H1 (cell line): ENCODE results near the gene GFRA4. TPM values are rescaled to one million over a fixed set of nuclear protein-coding genes. Genes with fewer than 3 reads are reported as not detected.

Experiments used
- CTCF ChIA-PET: fragments of 300-600 bp; sonication (Branson Sonifier 250); formaldehyde crosslinking; loops from one replicate; lab custom pipeline; 2021; ENCODE audit not compliant: partially characterized antibody; lab: Charles Lee
- POLR2A ChIA-PET: fragments of 300-600 bp; sonication (Branson Sonifier 250); formaldehyde crosslinking; loops from one replicate; lab custom pipeline; 2021; ENCODE audit warnings: inconsistent platforms; ENCODE audit not compliant: partially characterized antibody; lab: Charles Lee
- DNase-seq, 2 experiments: peaks; one replicate each; pipeline versions ENCODE4 v3.0.0 to v3.0.0-alpha.2; 2010 to 2022; ENCODE audit warnings: low spot score in 2 of 2, low read depth in 1 of 2, mixed read lengths in 1 of 2
- FAIRE-seq: peaks from 2 replicates; lab custom pipeline; 2011; peaks lifted over from hg19 to GRCh38; lab: Jason Lieb, UNC
- H2AFZ ChIP-seq: 2 replicates; pipeline ENCODE4 v1.8.1; 2012; ENCODE audit warnings: low read length, inconsistent platforms
- H2AK5ac ChIP-seq: 2 replicates; pipeline ENCODE4 v1.6.1; 2013; ENCODE audit warnings: low read depth, low read length
- H2BK120ac ChIP-seq: replicated peaks from 2 replicates; pipeline ENCODE3; 2013; ENCODE audit warnings: low read depth, low read length, inconsistent platforms
- H2BK12ac ChIP-seq: 2 replicates; pipeline ENCODE4 v1.6.1; 2013; ENCODE audit warnings: low read depth, low read length
- H2BK15ac ChIP-seq: 2 replicates; pipeline ENCODE4 v1.6.1; 2013; ENCODE audit warnings: low read length
- H2BK20ac ChIP-seq: 2 replicates; pipeline ENCODE4 v1.6.1; 2013; ENCODE audit warnings: low read length
- H2BK5ac ChIP-seq: 2 replicates; pipeline ENCODE4 v1.6.1; 2013; ENCODE audit warnings: low read depth, low read length
- H3K14ac ChIP-seq: 2 replicates; pipeline ENCODE4 v1.6.1; 2013; ENCODE audit warnings: inconsistent platforms; ENCODE audit not compliant: insufficient read length
- H3K18ac ChIP-seq: 2 replicates; pipeline ENCODE4 v1.6.1; 2013; ENCODE audit warnings: low read length; ENCODE audit errors: extremely low read depth
- H3K23ac ChIP-seq: 2 replicates; pipeline ENCODE4 v1.6.1; 2013; ENCODE audit warnings: inconsistent platforms; ENCODE audit not compliant: insufficient read length
- H3K23me2 ChIP-seq: 2 replicates; pipeline ENCODE4 v1.6.1; 2013; ENCODE audit warnings: low read depth, low read length
- H3K27ac ChIP-seq: 2 replicates; pipeline ENCODE4 v1.6.1; 2011; ENCODE audit warnings: low read depth, low read length, inconsistent platforms
- H3K27me3 ChIP-seq, 4 experiments: replicated peaks in 1 of 4; 1 replicate in 1 of 4; 2 replicates in 3 of 4; pipeline versions ENCODE4 v1.6.1 to v1.8.1; 2011 to 2013; ENCODE audit warnings: low read length in 3 of 4, mild to moderate bottlenecking in 3 of 4, inconsistent platforms in 2 of 4, mixed read lengths in 2 of 4, moderate library complexity in 1 of 4; ENCODE audit not compliant: control insufficient read depth in 3 of 4, insufficient read depth in 3 of 4; ENCODE audit errors: extremely low read depth in 1 of 4
- H3K36me3 ChIP-seq, 4 experiments: 2 replicates each; pipeline versions ENCODE4 v1.6.1 to v1.8.1; 2011 to 2013; ENCODE audit warnings: mild to moderate bottlenecking in 4 of 4, low read length in 3 of 4, moderate library complexity in 2 of 4, control low read depth in 1 of 4, inconsistent platforms in 1 of 4; ENCODE audit not compliant: insufficient read depth in 4 of 4, control insufficient read depth in 2 of 4
- H3K4ac ChIP-seq: replicated peaks from 2 replicates; pipeline ENCODE3; 2013; ENCODE audit warnings: low read length, low read depth, mixed read lengths, inconsistent platforms; ENCODE audit not compliant: insufficient read length
- H3K4me1 ChIP-seq, 4 experiments: replicated peaks in 1 of 4; 1 replicate in 1 of 4; 2 replicates in 3 of 4; pipeline versions ENCODE4 v1.6.1 to v1.8.1; 2011 to 2013; ENCODE audit warnings: low read length in 3 of 4, inconsistent platforms in 2 of 4, mixed read lengths in 1 of 4; ENCODE audit not compliant: insufficient read depth in 4 of 4, control insufficient read depth in 3 of 4
- H3K4me2 ChIP-seq, 2 experiments: 2 replicates each; pipeline versions ENCODE4 v1.6.1 to v1.8.1; 2011 to 2013; ENCODE audit warnings: low read depth in 2 of 2, low read length in 2 of 2, control low read depth in 1 of 2, inconsistent platforms in 1 of 2, mild to moderate bottlenecking in 1 of 2; ENCODE audit not compliant: insufficient read depth in 1 of 2
- H3K4me3 ChIP-seq, 4 experiments: fragments of 200-600, 300-600 bp in 1 of 4; sonication (generic), shearing (Covaris generic), sonication (Bioruptor Twin) in 1 of 4; 2 replicates each; pipeline versions ENCODE4 v1.5.1 to v1.8.1; 2011 to 2016; ENCODE audit warnings: low read length in 4 of 4, low read depth in 3 of 4, control low read depth in 2 of 4, inconsistent platforms in 2 of 4, mild to moderate bottlenecking in 2 of 4, mixed read lengths in 1 of 4, moderate library complexity in 1 of 4; ENCODE audit not compliant: insufficient read depth in 2 of 4; ENCODE audit errors: extremely low read depth in 1 of 4
- H3K56ac ChIP-seq: replicated peaks from 2 replicates; pipeline ENCODE3; 2013; ENCODE audit warnings: low read depth, mild to moderate bottlenecking, mixed read lengths, low read length, inconsistent platforms; ENCODE audit not compliant: insufficient read length
- H3K79me1 ChIP-seq: 2 replicates; pipeline ENCODE4 v1.6.1; 2013; ENCODE audit warnings: low read depth, low read length, control low read depth
- H3K79me2 ChIP-seq, 2 experiments: 2 replicates each; pipeline versions ENCODE4 v1.6.1 to v1.8.1; 2012 to 2013; ENCODE audit warnings: low read length in 2 of 2, mild to moderate bottlenecking in 2 of 2, inconsistent platforms in 1 of 2; ENCODE audit not compliant: insufficient read depth in 2 of 2, control insufficient read depth in 1 of 2
- H3K9ac ChIP-seq, 4 experiments: replicated peaks in 1 of 4; 1 replicate in 1 of 4; 2 replicates in 3 of 4; pipeline versions ENCODE4 v1.6.1 to v1.8.1; 2011 to 2013; ENCODE audit warnings: low read depth in 3 of 4, low read length in 3 of 4, control low read depth in 2 of 4, mild to moderate bottlenecking in 2 of 4, moderate library complexity in 2 of 4, inconsistent platforms in 1 of 4; ENCODE audit errors: extremely low read depth in 1 of 4
- H3K9me3 ChIP-seq, 2 experiments: 2 replicates each; pipeline versions ENCODE4 v1.6.1 to v1.8.1; 2012 to 2013; ENCODE audit warnings: mild to moderate bottlenecking in 2 of 2, moderate library complexity in 2 of 2, control low read depth in 1 of 2, inconsistent platforms in 1 of 2, low read depth in 1 of 2, low read length in 1 of 2, mixed read lengths in 1 of 2; ENCODE audit not compliant: insufficient read depth in 2 of 2
- H4K20me1 ChIP-seq, 2 experiments: replicated peaks in 1 of 2; 2 replicates each; pipeline versions ENCODE3 to v1.8.1; 2011 to 2013; ENCODE audit warnings: inconsistent platforms in 2 of 2, low read length in 2 of 2, mild to moderate bottlenecking in 1 of 2; ENCODE audit not compliant: insufficient read depth in 2 of 2, control insufficient read depth in 1 of 2
- H4K5ac ChIP-seq: 2 replicates; pipeline ENCODE4 v1.6.1; 2013; ENCODE audit warnings: low read length, low read depth, mixed read lengths, inconsistent platforms; ENCODE audit not compliant: insufficient read length
- H4K8ac ChIP-seq: 2 replicates; pipeline ENCODE4 v1.8.0; 2013; ENCODE audit warnings: mild to moderate bottlenecking, moderate library complexity, low read length, inconsistent platforms; ENCODE audit not compliant: insufficient read depth; ENCODE audit errors: extremely low read depth
- H4K91ac ChIP-seq: replicated peaks from 2 replicates; pipeline ENCODE3; 2013; ENCODE audit warnings: low read length, mixed read lengths, inconsistent platforms; ENCODE audit not compliant: insufficient read length
- CEBPB ChIP-seq: IDR thresholded peaks from 2 replicates; pipeline ENCODE4 v1.6.1; 2012; ENCODE audit warnings: low read depth, low read length
- USF2 ChIP-seq: IDR thresholded peaks from 2 replicates; pipeline ENCODE4 v1.6.1; 2011; ENCODE audit warnings: low read length, improper control_type of control experiment
- whole genome bisulfite sequencing, 2 experiments: shearing (Covaris generic) in 1 of 2; methylation state at CpG; one replicate each; pipeline versions ENCODE4 v1.1.6 to v1.1.7; 2013 to 2015; ENCODE audit warnings: low lambda C conversion rate in 2 of 2, mixed read lengths in 2 of 2, inconsistent platforms in 1 of 2, low coverage in 1 of 2, missing lambda C conversion rate in 1 of 2; ENCODE audit not compliant: insufficient replicate concordance in 2 of 2, insufficient coverage in 1 of 2, insufficient read length in 1 of 2; ENCODE audit errors: extremely low coverage in 1 of 2, missing lambda C conversion rate in 1 of 2; 5-methylcytosine and 5-hydroxymethylcytosine counted together
- polyA plus RNA-seq, 7 experiments: library from polyadenylated mRNA; depleted of rRNA in 3 of 7; stranded (reverse) in 5 of 7; unstranded in 2 of 7; fragments of >200 nt in 5 of 7; fragments of 200-250 nt in 2 of 7; gene quantifications; 1 replicate in 5 of 7; 2 replicates in 1 of 7; 4 replicates in 1 of 7; pipeline versions ENCODE4 v1.2.1 to v1.2.3, GENCODE V29; 2011 to 2013; ENCODE audit warnings: missing spikeins in 2 of 7, mixed read lengths in 2 of 7
- total RNA-seq: library from RNA; stranded (reverse); fragmentation: NEBNext Ultra II Directional; extraction: Animal tissue kit (Norgen Biotek cat#: 25700); gene quantifications from 2 replicates; pipeline ENCODE4 v1.2.1, GENCODE V29; 2021

GFRA4 gene
- total and polyA plus RNA-seq, 2 of the 8 experiments (the other 6 are each of a cell fraction or from before 2014, with no cell fraction given), result 0.05 TPM; not detected in 1

GRCh38 chr20:3712279-3712873 lies 49.2 kb upstream of the GFRA4 start, which contains the start of gene SIGLEC1:
SIGLEC1 (minus strand) TSS chr20:3712600; CDS start chr20:3707128, 5,472 bp downstream.
- CTCF ChIA-PET, result interaction anchor here (0.7 to 42.0 kb wide), 6 partner anchors 11 to 56 kb away, joined by 3 to 1432 read pairs (median 12); partner anchors contain the start of genes ADAM33 and HSPA12B
- Histone ChIP-seq H3K27me3 (no peaks in the 10 kb centered on the region), H4K5ac (no peak within 1 kb of the TSS), H4K8ac (no peak within 1 kb of the TSS), H3K4me3 (no peak within 1 kb of the TSS), H3K27ac (no peak within 1 kb of the TSS), H2BK120ac (no peak within 1 kb of the TSS), H3K79me2 (no peaks in the 10 kb centered on the region), H2AFZ (no peak within 1 kb of the TSS), H2BK20ac (no peak within 1 kb of the TSS), H4K20me1 (no peaks in the 10 kb centered on the region), H3K4me2 (no peak within 1 kb of the TSS), H3K9me3 (no peaks in the 10 kb centered on the region), H3K9ac (no peak within 1 kb of the TSS), H3K4ac (no peak within 1 kb of the TSS), H3K14ac (no peak within 1 kb of the TSS), H4K91ac (no peak within 1 kb of the TSS), H2BK15ac (0 out of 2 replicates have a peak within 1 kb of the TSS, but pooled peaks have one; percentile 12), H2BK12ac (no peak within 1 kb of the TSS), H3K23me2 (peaks cover 4% of the 10 kb centered on the region; the same call in 1 of the 2 replicates), H3K4me1 (no peaks in the 10 kb centered on the region), H3K56ac (no peak within 1 kb of the TSS), H2AK5ac (no peak within 1 kb of the TSS), H3K36me3 (no peaks in the 10 kb centered on the region)
- WGBS, 2 experiments, result 84% methylated on average over 11 of the region's 15 CpGs; no CpG with 5 or more reads in 1 of the 2 experiments
- POLR2A ChIA-PET, result no interaction called here
- no peak for FAIRE-seq
- no peak for TF ChIP-seq USF2
- TF ChIP-seq CEBPB, result 0 out of 2 replicates have a peak, but pooled peaks have one; percentile 15
- TF ChIP-seq, all 59 proteins: peak for 1
- no peak within 1 kb of the TSS for H2BK5ac ChIP-seq
- DNase-seq, result no peak
- H3K79me1 ChIP-seq, result no peaks in the 10 kb centered on the region
- no peak within 1 kb of the TSS for H3K23ac ChIP-seq
- no peak within 1 kb of the TSS for H3K18ac ChIP-seq
